ENCODE data around the gene SMIM33.
"Not testable (repeated sequence)": the region's sequence is repeated elsewhere in the genome, so short reads cannot be mapped to it uniquely, and the experiment has no call there.

- not testable (repeated sequence) for TF ChIP-seq EZH2 (IDR thresholded peaks at IDR 0.05; ENCODE audit: borderline replicate concordance, insufficient read depth, low read depth, low read length, poor library complexity, severe bottlenecking); CTCF (IDR thresholded peaks at IDR 0.05)
Observed at GRCh38 chr5:139479729-139480128, 8.9 kb downstream of the SMIM33 start.

All from B cell (primary cell).